Suprapubic skin (tissue), 4 donors: ENCODE results near the gene MAP4K3. TPM values are rescaled to one million over a fixed set of nuclear protein-coding genes. Genes with fewer than 3 reads are reported as not detected.

Experiments used
- DNase-seq, 2 donors: peaks; one replicate each; pipeline ENCODE4 v3.0.0-alpha.2; 2019; ENCODE audit warnings: low spot score in 2 of 2
- H3K27ac ChIP-seq: fragments of 200-600 bp; sonication (generic); one replicate; pipeline ENCODE4 v1.5.1; 2019
- H3K27me3 ChIP-seq: fragments of 200-600 bp; sonication (generic); one replicate; pipeline ENCODE4 v1.5.1; 2019
- H3K36me3 ChIP-seq: fragments of 200-600 bp; sonication (generic); one replicate; pipeline ENCODE4 v1.5.1; 2019
- H3K4me1 ChIP-seq: fragments of 200-600 bp; sonication (generic); one replicate; pipeline ENCODE4 v1.5.1; 2019
- H3K4me3 ChIP-seq: fragments of 200-600 bp; sonication (generic); one replicate; pipeline ENCODE4 v1.5.1; 2019; ENCODE audit warnings: mild to moderate bottlenecking
- H3K9me3 ChIP-seq: fragments of 200-600 bp; sonication (generic); one replicate; pipeline ENCODE4 v1.5.1; 2019
- CTCF ChIP-seq, 2 donors: fragments of 200-600 bp in 1 of 2; fragments of 450-650 bp in 1 of 2; sonication (generic) in 1 of 2; IDR thresholded peaks; one replicate each; pipeline ENCODE4 v1.5.1; 2016 to 2019; ENCODE audit warnings: antibody characterized with exemption in 2 of 2, mild to moderate bottlenecking in 1 of 2, moderate library complexity in 1 of 2
- EP300 ChIP-seq: sonication (generic); formaldehyde crosslinking; IDR thresholded peaks from one replicate; pipeline ENCODE4 v1.6.1; 2017; ENCODE audit warnings: antibody characterized with exemption
- POLR2A ChIP-seq, 2 donors: fragments of 450-650 bp; IDR thresholded peaks; one replicate each; pipeline ENCODE4 v1.6.1; 2017; ENCODE audit warnings: antibody characterized with exemption in 2 of 2, mild to moderate bottlenecking in 2 of 2, moderate library complexity in 2 of 2
- POLR2AphosphoS5 ChIP-seq, 3 donors: sonication (generic); formaldehyde crosslinking; IDR thresholded peaks; one replicate each; pipeline ENCODE4 v1.6.1; 2017; ENCODE audit warnings: antibody characterized with exemption in 3 of 3
- WGBS: methylation state at CpG from one replicate; pipeline ENCODE4 v1.1.5; 2018; 5-methylcytosine and 5-hydroxymethylcytosine counted together
- total RNA-seq, 4 donors: library from RNA; depleted of rRNA; stranded (reverse); fragments of >200 nt; gene quantifications; one replicate each; pipeline ENCODE4 v1.1.0, GENCODE V29; 2016

Gene MAP4K3
- total RNA-seq, 4 donors from 2014 or later: 26.3 to 59.9 (median 37.8) TPM

- H3K27me3 ChIP-seq: no peaks in the 10 kb centered on the region
- no peaks in the 10 kb centered on the region for H3K36me3 ChIP-seq
- 92% methylated on average over 1 of the region's 1 CpG for WGBS
- H3K27ac ChIP-seq: no peak overlapping the region
- H3K4me3 ChIP-seq: no peak overlapping the region
- no peak for DNase-seq
- H3K4me1 ChIP-seq: peaks cover under 1% of the 10 kb centered on the region
- TF ChIP-seq EP300: no peak
- no peak for TF ChIP-seq POLR2A (IDR thresholded peaks at IDR 0.05)
- TF ChIP-seq CTCF (IDR thresholded peaks at IDR 0.05): no peak
- no peak for TF ChIP-seq POLR2AphosphoS5 (IDR thresholded peaks at IDR 0.05)
- no peaks in the 10 kb centered on the region for H3K9me3 ChIP-seq
These were observed 202.3 kb downstream of the MAP4K3 start for GRCh38 chr2:39234754-39235153.

GRCh38 chr2:39232141-39232540, 204.9 kb downstream of the MAP4K3 start:
- Histone ChIP-seq H3K27ac (no peak overlapping the region), H3K9me3 (no peaks in the 10 kb centered on the region), H3K4me3 (no peak overlapping the region), H3K4me1 (peaks cover 9% of the 10 kb centered on the region), H3K36me3 (no peaks in the 10 kb centered on the region), H3K27me3 (no peaks in the 10 kb centered on the region)
- DNase-seq: no peak
- TF ChIP-seq CTCF (IDR thresholded peaks at IDR 0.05) (no peak), EP300 (no peak), POLR2A (IDR thresholded peaks at IDR 0.05) (no peak), POLR2AphosphoS5 (IDR thresholded peaks at IDR 0.05) (no peak)

- H3K36me3 ChIP-seq: no peaks in the 10 kb centered on the region
- WGBS: 29% methylated on average over 19 of the region's 19 CpGs
- peak overlapping the region; percentile 11 for H3K4me3 ChIP-seq
- H3K27me3 ChIP-seq: no peaks in the 10 kb centered on the region
- TF ChIP-seq POLR2A (IDR thresholded peaks at IDR 0.05): no peak
- no peak for TF ChIP-seq POLR2AphosphoS5 (IDR thresholded peaks at IDR 0.05)
- no peak for TF ChIP-seq EP300
- TF ChIP-seq CTCF (IDR thresholded peaks at IDR 0.05): no peak
- DNase-seq: no peak
- no peak overlapping the region for H3K27ac ChIP-seq
- H3K4me1 ChIP-seq: peaks cover 9% of the 10 kb centered on the region
- H3K9me3 ChIP-seq: no peaks in the 10 kb centered on the region
These were observed 208.5 kb downstream of the MAP4K3 start for GRCh38 chr2:39228413-39229209.

GRCh38 chr2:39227628-39228412, 209.3 kb downstream of the MAP4K3 start:
- no peaks in the 10 kb centered on the region for H3K27me3 ChIP-seq
- H3K4me3 ChIP-seq: no peak overlapping the region
- peak; percentile 84 to 88 for DNase-seq
- 19% methylated on average over 9 of the region's 9 CpGs for WGBS
- H3K9me3 ChIP-seq: no peaks in the 10 kb centered on the region
- H3K27ac ChIP-seq: no peak overlapping the region
- peaks cover 9% of the 10 kb centered on the region for H3K4me1 ChIP-seq
- TF ChIP-seq CTCF (IDR thresholded peaks at IDR 0.05): peak; percentile 77 to 85
- no peak for TF ChIP-seq POLR2A (IDR thresholded peaks at IDR 0.05)
- no peak for TF ChIP-seq EP300
- no peak for TF ChIP-seq POLR2AphosphoS5 (IDR thresholded peaks at IDR 0.05)
- no peaks in the 10 kb centered on the region for H3K36me3 ChIP-seq

- Histone ChIP-seq H3K4me1 (peaks cover 9% of the 10 kb centered on the region), H3K27ac (no peak overlapping the region), H3K27me3 (no peaks in the 10 kb centered on the region), H3K36me3 (no peaks in the 10 kb centered on the region), H3K4me3 (no peak overlapping the region), H3K9me3 (no peaks in the 10 kb centered on the region)
- no peak for TF ChIP-seq CTCF (IDR thresholded peaks at IDR 0.05)
- no peak for TF ChIP-seq POLR2AphosphoS5 (IDR thresholded peaks at IDR 0.05)
- TF ChIP-seq POLR2A (IDR thresholded peaks at IDR 0.05): no peak
- no peak for TF ChIP-seq EP300
- 90% methylated on average over 1 of the region's 1 CpG for WGBS
- DNase-seq: no peak
These were observed 211.5 kb downstream of the MAP4K3 start for GRCh38 chr2:39225567-39225966.
